NOMO-1 treated with DMSO at 0.1 percent for 48 hours (cell line): ENCODE measurements around the gene GSPT1.
"Not testable (repeated sequence)": the region's sequence is repeated elsewhere in the genome, so short reads cannot be mapped to it uniquely, and the experiment has no call there.

Experiments
- DNase-seq: peaks from one replicate; lab custom pipeline; 2025; ENCODE audit not compliant: unreplicated experiment; lab: John Stamatoyannopoulos, UW

Gene GSPT1

DNA sequence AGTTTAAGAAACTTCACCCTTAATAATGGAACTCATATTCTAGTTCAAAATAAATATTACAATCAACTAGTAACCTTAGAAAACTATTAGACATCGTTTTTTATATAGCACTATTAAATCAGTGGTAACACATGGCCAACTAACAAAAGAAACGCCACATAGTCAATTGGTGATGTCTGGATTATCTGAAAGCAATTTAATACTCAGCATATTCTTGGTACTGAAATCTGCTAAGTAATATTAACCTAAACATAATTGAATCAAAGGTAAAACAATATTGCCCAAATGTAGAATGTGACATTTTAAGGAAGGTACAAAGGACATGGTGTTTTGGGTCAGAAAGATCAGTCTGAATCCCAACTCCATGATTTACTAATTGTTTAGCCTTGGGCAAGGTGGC is 53.3 kb downstream of the GSPT1 start:
- DNase-seq: no peak

DNA sequence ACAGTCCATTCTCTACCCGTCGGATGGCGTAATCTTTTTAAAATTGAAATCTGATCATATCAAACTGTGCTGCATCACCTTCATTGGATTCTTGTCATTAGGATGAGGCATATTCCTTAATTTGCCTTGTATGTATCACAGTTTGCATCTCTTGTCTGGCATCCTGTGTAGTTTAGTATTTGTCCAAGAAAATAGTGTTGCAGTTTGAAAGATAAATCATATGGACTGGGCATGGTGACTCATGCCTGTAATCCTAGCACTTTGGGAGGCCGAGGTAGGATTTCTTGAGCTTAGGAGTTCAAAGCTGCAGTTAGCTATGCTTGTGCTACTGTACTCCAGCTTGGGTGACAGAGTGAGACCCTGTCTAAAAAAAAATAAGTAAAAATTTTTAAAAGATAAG is 58.6 kb downstream of the GSPT1 start:
- no peak for DNase-seq

DNA sequence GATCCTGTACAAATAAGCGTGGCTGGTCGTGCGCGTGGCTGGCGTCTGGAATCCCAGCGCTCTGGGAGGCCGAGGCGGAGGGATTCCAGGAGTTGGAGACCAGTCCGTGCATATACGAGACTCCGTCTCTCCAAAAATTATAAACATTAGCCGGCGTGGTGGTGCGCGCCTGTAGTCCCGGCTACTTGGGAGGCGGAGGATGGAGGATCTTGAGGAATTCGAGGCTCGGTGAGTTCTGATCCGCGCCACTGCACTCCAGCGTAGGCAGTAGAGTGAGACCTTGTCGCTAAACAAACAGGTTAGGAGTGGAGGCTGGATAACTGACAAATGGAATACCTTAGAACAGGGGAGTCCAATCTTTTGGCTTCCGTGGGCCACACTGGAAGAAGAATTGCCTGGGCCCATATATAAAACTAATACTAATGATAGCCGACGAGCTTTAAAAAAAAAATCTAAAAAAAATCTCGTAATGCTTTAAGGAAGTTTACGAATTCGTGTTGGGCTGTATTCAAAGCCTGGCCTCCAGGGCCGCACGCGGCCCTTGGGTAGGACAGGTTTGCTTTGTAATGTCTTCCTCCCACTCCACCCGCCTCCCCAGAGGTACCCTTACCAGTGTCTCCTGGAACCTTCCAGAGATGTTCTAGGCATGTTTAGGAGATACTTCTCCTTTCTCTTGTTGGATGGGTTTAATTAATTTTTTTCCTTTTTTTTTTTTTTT is 63.5 kb downstream of the GSPT1 start:
- no peak for DNase-seq

DNA sequence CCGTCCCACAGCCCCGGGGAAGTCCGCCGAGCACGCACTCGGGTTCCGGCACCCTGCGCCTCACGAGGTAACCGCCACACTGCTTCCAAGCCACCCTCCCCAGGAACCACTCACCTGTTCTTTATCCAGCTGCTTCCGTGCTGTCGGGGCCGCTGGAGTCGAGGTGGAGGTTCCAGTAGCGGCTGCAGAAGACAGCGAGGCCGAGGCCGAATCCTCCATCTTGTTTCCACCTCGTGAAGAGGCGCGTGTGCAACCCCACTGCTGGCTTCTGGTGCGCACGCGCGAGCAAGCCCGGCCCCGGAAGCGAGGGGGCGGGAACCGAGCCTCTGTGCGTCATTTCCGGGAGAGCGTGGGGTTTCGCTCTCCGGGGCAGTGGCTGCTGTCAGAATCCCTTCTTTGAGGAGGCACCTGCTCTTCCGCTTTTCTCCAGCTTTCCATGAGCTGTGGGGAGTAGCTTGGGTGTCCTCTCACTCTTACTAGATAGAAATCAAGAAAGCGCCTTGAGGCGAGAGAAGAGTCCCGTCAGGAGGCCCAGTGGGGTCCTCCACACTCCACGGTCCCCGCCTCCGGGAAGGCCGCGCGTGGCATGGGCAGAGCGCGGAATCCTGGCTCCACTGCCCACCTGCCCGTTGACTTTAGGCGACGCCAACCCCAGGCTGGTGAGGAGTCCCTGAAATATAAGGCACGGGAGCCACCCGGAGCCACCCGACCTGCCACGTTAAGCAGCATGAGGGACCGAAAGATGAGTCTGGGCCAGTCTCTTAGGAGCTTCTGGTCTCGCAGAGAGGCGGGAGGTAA is 64.3 kb downstream of the GSPT1 start, which contains the start of gene RSL1D1:
Gene RSL1D1 (minus strand): TSS at position 249 of the 798 bp plus-strand sequence. CDS start 30 bp downstream, at position 219.
- DNase-seq: peak; percentile 91

DNA sequence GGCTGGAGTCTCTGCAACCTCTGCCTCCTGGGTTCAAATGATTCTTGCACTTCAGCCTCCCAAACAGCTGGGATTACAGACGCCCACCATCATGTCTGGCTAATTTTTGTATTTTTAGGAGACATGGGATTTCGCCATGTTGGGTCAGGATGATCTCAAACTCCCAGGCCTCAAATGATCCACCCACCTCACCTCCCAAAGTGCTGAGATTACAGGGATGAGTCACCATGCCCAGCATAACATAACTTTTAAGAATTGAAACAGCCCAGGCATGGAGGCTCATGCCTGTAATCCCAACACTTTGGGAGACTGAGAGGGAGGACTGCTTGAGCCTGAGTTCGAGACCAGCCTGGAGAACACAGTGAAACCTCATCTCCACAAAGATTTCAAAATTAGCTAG is 66.9 kb downstream of the GSPT1 start:
- DNase-seq: no peak

DNA sequence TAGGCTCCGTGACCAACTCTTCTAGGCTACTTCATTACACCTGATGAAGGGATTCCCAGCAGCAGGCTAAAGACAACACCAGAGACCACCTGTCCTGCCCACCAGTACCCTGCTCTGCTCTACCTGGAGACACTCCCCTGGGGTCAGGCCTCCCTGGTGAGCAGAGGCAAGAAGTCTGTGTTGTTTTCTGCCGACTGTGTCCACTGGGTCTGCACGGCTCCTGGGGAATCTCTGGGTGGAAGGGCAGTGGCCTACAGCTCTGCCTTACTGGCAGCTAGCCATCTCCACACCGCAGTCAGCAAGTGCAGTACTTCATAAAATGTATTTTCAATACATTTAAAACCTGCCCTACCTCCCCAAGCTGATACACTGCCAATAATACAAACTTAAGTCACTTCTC is 71.3 kb downstream of the GSPT1 start:
- DNase-seq: no peak

DNA sequence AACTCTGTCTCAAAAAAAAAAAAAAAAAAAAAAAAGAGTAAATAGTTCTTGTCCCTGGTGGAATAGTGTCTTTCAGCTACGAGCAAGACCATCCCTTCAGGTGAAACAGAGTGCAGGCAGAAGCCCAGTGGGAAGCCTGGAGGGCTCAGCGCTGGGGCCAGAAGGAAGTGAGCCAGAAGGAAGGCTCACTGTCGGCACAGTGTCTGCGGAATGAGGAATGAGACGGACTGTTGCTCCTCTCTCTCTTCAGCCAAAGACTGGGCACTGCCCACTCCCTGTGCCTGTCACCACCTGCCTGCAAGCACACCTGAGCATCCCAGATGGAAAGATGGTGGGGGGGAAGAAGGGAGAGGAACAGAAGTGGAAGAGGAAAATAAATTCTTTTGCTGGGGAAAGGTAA is 71.9 kb downstream of the GSPT1 start:
- DNase-seq: no peak

DNA sequence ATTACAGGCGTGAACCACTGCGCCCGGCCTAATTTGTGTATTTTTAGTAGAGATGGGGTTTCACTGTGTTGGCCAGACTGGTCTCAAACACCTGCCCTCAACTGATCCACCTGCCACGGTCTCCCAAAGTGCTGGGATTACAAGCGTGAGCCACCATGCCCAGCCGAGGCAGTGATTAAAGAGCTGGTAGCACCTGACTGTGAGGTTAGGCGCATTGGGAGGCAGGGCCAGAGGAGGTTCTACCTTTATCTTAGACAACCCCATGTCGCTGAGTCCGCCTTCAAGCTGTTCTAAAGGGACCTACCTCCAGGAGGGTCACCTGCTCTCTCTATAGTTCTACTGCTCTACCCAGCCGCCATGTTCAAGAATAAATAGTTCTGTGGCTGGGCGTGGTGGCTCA is 72.5 kb downstream of the GSPT1 start:
- no peak for DNase-seq

DNA sequence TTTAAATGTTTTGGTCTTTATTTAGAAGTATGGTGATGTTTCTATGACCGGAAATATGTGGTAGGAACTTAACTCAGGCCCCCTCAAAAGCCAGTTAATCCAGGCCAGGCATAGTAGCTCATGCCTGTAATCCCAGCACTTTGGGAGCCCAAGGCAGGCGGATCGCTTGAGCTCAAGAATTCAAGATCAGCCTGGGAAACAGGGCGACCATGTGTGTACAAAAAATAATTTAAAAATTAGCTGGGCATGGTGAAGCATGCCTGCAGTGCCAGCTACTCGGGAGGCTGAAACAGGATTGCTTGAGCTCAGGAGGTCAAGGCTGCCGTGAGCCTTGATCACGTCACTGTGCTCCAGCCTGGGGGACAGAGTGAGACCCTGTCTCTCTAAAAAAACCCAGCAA is 74.7 kb downstream of the GSPT1 start:
- no peak for DNase-seq

DNA sequence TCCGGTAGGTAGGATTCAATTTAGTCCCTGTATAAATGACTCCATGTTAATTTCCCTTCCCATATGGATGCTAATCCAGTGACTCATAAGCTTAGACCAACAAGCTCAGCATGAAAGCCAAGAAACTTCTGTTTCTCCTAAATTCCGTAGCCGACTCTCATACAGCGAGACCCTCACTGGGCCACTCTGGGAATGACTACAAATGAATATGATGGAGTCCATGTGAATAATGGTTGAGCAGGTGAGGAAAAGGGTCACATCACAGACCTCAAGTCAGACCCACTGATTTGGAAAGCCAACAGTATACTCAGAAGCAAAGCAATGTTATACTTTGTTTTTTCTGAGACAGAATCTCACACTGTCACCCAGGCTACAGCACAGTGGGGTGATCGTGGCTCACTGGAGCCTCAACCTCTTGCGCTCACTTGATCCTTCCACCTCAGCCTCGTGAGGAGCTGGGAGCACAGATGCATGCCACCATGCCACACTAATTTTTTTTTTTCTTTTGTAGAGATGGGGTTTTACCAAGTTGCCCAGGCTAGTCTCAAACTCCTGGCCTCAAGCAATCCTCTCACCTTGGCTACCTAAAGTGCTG is 79.0 kb downstream of the GSPT1 start:
- no peak for DNase-seq

DNA sequence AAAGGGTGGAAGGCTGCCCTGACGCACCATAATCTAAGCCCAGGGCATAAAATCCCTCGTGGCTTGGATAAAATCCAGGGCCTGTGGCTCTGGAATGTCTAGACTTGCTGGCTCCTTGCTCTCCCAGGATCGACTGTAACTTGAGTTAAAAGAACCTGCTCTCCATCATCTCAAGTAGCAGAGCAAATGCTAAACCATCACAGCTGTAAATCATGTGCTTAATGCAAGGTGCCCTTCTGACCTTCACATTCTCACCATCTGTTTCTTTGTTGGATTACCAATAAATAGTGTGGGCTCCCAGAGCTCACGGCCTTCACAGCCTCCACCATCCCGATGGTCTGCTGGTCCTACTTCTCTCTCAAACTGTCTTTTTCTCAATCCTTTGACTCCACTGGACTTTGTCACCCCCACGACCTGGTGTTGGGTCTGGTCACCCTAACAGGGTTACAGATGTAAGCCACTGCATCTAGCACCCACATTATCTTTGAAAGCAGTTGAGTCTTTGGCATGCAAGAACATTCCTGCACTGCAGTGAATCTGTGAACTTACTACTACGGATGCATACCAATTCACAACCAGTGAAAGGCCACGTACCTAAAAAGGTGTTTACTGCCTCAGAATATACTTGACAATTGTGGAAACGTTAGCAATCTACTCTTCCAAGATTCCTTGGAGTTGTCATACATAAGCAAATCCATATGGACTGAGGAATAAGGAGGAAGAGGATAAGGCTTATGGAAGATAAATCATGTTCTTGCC is 79.7 kb downstream of the GSPT1 start:
- no peak for DNase-seq

DNA sequence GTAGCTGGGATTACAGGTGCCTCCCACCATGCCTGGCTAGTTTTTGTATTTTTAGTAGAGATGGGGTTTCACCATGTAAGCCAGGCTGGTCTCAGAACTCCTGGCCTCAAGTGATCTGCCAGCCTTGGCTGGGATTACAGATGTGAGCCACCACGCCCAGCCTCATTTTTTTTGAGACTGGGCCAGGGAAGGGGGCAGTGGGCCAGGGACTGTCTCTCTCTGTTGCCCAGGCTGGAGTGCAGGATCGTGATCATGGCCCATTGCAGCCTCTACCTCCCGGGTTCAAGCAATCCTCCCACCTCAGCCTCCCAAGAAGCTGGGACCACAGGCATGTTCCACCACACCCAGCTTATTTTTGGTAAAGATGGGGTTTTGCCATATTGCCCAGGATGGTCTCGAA is 80.4 kb downstream of the GSPT1 start:
- no peak for DNase-seq

DNA sequence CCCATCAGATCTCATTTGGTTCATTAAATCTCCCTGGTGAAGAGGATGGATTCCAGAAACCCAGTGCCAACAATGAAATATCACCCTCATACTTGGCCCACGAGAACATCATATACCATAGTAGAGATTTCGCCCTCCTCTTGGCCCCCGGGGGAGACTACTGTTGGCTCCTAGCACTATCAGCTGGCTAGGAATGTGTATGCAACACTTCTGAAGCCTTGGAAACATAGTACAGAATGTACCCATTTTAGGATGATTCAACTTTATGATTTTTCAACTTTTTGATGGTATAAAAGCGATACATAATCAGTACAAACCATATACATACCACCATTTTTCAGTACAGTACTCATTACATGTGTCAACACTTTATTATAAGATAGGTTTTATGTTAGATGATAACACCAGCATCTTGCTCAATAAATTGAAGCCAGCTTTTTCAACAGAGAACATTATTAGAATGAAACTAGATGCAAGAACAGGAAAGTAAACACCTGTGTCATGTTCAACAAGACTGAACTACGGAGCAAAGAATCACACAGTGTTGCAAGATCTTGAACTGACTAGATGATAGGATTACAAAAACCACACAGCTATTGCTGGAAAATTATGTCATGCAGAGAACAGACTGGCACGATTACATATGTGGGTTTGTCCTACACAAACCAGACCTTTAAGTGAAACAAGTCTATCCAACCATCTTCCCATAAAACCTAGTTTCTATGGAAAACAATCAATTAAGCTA is 81.6 kb downstream of the GSPT1 start:
- peak; percentile 84 for DNase-seq

DNA sequence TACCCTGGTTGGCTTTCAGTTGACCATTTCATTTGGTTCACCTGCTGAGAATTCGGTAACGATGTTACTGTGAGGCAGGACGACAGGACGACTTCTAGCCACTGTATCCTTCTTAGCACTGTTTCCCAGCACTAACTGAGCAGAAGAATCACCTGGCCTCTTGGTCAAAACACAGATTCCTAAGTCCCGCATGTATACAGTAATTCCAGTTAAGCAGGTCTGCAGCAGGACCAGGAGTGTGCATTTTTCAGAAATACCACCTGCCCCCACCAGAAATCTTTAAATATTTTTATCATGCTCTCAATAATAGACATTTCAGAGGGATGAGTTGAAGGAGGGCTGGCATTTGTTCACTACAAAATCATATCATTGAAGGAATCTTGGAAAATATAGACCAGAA is 87.1 kb downstream of the GSPT1 start:
- DNase-seq: no peak

DNA sequence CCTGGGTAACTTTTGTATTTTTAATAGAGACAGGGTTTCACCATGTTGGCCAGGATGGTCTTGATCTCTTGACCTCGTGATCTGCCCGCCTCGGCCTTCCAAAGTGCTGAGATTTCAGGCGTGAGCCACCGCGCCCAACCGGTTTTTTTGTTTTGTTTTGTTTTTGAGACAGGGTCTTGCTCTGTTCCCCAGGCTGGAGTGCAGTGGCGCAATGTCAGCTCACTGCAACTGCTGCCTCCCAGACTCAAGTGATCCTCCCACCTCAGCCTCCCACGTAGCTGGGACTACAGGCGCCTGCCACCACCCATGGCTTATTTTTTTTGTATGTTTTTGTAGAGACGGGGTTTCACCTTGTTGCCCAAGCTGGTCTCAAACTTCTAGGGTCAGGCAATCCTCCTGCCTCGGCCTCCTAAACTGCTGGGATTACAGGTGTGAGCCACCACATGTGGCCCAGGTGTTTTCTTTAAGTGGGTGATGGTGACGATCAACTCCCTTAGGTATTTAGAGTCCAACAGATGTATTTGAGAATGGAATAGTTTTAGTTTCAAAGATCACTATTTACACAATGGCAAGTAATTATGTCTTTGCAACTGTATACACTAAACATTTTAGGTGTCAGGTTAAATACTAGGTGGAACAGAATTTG is 90.1 kb downstream of the GSPT1 start:
- not testable (repeated sequence) for DNase-seq

DNA sequence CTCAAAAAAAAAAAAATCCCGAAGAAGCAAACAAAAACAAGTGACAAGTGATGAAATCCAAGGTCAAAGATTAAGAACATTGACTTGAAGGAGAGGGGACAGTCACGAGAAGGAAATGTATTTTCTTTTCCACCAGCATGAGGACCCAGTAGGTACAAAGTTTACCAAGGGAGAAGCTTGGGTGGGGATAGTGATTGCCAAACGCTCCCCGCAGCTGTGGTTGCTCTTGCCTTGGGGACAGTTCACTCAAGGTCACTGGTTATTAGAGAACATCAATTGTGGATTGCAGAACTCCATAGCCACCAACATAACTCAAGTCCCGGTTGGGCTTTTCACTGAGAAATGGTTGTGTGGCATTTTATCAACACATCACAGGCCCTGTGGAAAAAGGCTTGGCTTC is 91.4 kb downstream of the GSPT1 start:
- DNase-seq: peak; percentile 91

DNA sequence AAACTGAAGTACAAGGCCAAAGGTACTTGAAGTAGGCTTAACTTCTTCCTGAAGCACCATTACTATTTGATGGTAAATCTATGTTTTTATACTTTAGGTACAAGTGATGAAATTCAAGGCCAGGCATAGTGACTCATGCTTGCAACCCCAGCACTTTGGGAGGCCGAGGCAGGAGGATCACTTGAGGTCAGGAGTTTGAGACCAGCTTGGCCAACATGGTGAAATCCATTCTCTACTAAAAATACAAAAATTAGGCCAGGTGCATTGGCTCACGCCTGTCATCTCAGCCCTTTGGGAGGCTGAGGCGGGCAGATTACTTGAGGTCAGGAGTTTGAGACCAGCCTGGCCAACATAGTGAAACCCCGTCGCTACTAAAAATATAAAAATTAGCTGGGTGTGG is 92.1 kb downstream of the GSPT1 start:
- peak; percentile 34 for DNase-seq

DNA sequence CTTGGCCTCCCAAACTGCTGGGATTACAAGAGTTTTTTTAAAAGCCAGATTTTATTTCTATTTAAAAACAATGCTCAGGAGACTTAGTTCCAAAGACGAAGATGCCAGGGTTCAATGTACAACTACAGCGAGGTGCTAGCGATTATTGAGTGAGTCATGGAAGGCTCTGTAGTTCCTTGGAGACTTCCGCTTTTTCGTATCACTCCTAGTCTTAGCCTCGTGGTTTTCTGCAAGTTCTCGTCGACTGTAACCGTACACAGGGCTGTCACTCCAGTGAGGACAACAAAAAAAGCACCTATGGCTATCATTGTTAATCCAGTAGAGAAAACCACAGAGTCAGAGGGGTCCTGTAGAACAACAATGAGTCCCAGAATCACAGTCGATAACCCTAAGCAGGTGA is 96.0 kb downstream of the GSPT1 start:
- DNase-seq: peak; percentile 96

DNA sequence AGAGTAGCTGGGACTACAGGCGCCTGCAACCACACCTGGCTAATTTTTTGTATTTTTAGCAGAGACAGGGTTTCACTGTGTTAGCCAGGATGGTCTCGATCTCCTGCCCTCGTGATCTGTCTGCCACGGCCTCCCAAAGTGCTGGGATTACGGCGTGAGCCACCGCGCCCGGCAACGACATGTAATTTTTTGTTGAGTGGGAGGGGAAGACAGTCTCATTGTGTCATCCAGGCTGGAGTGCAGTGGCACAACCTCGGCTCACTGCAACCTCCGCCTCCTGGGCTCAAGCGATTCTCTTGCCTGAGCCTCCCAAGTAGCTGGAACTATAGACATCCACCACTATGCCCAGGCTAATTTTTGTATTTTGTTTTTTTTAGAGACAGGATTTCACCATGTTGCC is 96.8 kb downstream of the GSPT1 start:
- DNase-seq: not testable (repeated sequence)
